BJ (cell line): ENCODE results near the gene TNRC18. TPM values are rescaled to one million over a fixed set of nuclear protein-coding genes. Genes with fewer than 3 reads are reported as not detected.

ENCODE experiments used
- CTCF ChIA-PET: fragments of 350-600 bp; formaldehyde crosslinking; extraction: SDS; loops from one replicate; lab custom pipeline; 2021; ENCODE audit warnings: antibody characterized with exemption, inconsistent platforms; lab: Yijun Ruan, JAX
- POLR2A ChIA-PET: fragments of 300-600 bp; sonication (Branson Sonifier 250); formaldehyde crosslinking; extraction: SDS; loops from one replicate; lab custom pipeline; 2021; ENCODE audit warnings: antibody characterized with exemption; lab: Charles Lee
- DNase-seq: peaks from one replicate; pipeline ENCODE4 v3.0.0-alpha.2; 2011; ENCODE audit warnings: low read depth
- H3K27me3 ChIP-seq: 2 replicates; pipeline ENCODE4 v1.6.0; 2011; ENCODE audit warnings: low read length; ENCODE audit not compliant: control insufficient read depth, insufficient read depth
- H3K36me3 ChIP-seq: 2 replicates; pipeline ENCODE4 v1.5.1; 2011; ENCODE audit warnings: low read length; ENCODE audit not compliant: control insufficient read depth, insufficient read depth
- H3K4me3 ChIP-seq: 2 replicates; pipeline ENCODE4 v1.5.1; 2011; ENCODE audit warnings: low read depth, mild to moderate bottlenecking, control low read depth, low read length
- polyA plus RNA-seq: library from polyadenylated mRNA; depleted of rRNA; stranded (reverse); fragments of >200 nt; gene quantifications from 2 replicates; pipeline ENCODE4 v1.2.3, GENCODE V29; 2011
- TF ChIP-seq, protein P1 (sequence below): IDR thresholded peaks from 2 replicates; pipeline ENCODE4 v1.5.1; 2011; ENCODE audit warnings: low read depth, mild to moderate bottlenecking, control low read depth, inconsistent platforms, low read length, moderate library complexity; ENCODE audit not compliant: insufficient read depth

TNRC18 gene
- polyA plus RNA-seq, 1 experiment: 20.1 TPM

DNA sequence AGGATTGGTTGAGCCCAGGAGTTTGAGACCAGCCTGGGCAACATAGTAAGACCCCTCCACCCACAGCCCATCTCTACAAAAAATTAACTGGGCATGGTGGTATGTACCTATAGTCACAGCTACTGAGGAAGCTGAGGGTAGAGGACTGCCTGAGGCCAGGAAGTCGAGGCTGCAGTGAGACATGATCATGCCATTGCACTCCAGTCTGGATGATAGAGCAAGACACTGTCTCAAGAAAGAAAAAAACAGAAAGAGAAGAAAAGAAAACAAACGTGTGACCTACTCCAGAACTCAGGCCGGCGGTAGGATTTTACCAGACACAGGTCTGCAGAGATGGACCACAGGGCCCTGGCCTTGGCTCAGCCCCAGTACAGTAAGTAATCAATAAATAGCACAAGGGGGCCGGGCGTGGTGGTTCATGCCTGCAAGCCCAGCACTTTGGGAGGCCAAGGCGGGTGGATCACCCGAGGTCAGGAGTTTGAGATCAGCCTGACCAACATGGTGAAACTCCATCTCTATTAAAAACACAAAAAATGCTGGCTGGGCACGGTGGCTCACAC, 35.4 kb upstream of the TNRC18 start:
- ChIA-PET POLR2A (no interaction called here), CTCF (no interaction called here)
- Histone ChIP-seq H3K4me3 (no peak overlapping the region), H3K36me3 (no peaks in the 10 kb centered on the region), H3K27me3 (no peaks in the 10 kb centered on the region)
- TF ChIP-seq, protein P1, sequence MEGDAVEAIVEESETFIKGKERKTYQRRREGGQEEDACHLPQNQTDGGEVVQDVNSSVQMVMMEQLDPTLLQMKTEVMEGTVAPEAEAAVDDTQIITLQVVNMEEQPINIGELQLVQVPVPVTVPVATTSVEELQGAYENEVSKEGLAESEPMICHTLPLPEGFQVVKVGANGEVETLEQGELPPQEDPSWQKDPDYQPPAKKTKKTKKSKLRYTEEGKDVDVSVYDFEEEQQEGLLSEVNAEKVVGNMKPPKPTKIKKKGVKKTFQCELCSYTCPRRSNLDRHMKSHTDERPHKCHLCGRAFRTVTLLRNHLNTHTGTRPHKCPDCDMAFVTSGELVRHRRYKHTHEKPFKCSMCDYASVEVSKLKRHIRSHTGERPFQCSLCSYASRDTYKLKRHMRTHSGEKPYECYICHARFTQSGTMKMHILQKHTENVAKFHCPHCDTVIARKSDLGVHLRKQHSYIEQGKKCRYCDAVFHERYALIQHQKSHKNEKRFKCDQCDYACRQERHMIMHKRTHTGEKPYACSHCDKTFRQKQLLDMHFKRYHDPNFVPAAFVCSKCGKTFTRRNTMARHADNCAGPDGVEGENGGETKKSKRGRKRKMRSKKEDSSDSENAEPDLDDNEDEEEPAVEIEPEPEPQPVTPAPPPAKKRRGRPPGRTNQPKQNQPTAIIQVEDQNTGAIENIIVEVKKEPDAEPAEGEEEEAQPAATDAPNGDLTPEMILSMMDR: no peak
- no peak for DNase-seq

DNA sequence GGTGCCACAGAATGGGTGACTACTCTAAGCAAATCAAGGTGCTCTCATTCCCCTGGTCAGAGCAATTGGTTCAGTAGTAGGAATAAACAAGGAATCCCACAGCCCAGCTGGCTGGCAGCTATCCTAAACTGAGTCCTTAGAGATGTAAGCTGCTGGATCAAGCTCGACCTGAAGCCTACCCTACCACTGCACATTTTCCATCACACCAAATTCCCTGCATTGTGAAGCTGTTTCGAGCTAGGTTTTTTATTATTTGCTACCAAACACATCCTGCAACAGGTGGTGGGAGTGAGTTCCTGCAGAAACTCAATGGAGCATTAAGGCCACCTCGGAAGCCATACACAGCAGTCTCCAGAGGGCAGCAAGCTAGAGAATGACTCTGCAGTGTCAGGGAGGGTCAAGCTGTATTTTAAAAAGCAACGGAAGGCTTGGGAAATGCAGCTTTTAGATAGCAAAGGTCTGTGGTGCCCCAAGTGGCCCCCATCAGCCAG, 33.7 kb upstream of the TNRC18 start:
- no peak for DNase-seq
- no peak overlapping the region for H3K4me3 ChIP-seq
- CTCF ChIA-PET: interaction anchor here (1.1 kb wide), 1 partner anchor 217 kb away, joined by 3 read pairs; no protein-coding TSS in a partner anchor
- POLR2A ChIA-PET: no interaction called here
- H3K27me3 ChIP-seq: no peaks in the 10 kb centered on the region
- TF ChIP-seq, protein P1: no peak
- no peaks in the 10 kb centered on the region for H3K36me3 ChIP-seq

- H3K36me3 ChIP-seq: no peaks in the 10 kb centered on the region
- no peak for DNase-seq
- ChIA-PET POLR2A (no interaction called here), CTCF (interaction anchor here (1.1 to 1.3 kb wide), 2 partner anchors 11 to 216 kb away, joined by 3 read pairs; no protein-coding TSS in a partner anchor)
- H3K27me3 ChIP-seq: no peaks in the 10 kb centered on the region
- H3K4me3 ChIP-seq: no peak overlapping the region
- TF ChIP-seq, protein P1: no peak
These were observed 32.8 kb upstream of the TNRC18 start for GRCh38 chr7:5456409-5456808.

GRCh38 chr7:5455581-5456219, 32.1 kb upstream of the TNRC18 start:
- no peak for DNase-seq
- ChIA-PET CTCF (interaction anchor here (1.3 kb wide), 1 partner anchor 12 kb away, joined by 3 read pairs; no protein-coding TSS in a partner anchor), POLR2A (no interaction called here)
- Histone ChIP-seq H3K4me3 (no peak overlapping the region), H3K36me3 (no peaks in the 10 kb centered on the region), H3K27me3 (no peaks in the 10 kb centered on the region)
- TF ChIP-seq, protein P1: no peak

DNA sequence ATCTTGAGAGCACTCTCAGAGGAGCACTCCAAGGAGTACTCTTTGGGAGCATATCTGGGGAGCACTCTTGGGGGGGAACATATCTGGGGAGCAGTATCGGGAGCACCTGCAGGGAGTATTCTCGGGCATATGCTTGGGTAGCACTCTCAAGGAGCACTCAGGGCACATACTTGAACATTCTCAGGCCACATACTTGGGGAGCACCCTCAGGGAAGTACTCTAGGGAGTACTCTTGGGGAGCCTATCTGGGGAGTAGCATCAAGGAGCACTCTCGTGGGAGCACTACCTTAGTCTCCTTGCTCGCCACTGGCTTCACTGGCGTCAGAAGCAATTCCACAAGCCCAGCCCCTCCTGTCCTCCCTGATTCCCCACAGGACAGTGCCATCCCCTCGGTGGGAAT, 31.5 kb upstream of the TNRC18 start:
- H3K4me3 ChIP-seq: no peak overlapping the region
- ChIA-PET POLR2A (no interaction called here), CTCF (interaction anchor here (1.3 kb wide), 1 partner anchor 12 kb away, joined by 3 read pairs; no protein-coding TSS in a partner anchor)
- TF ChIP-seq, protein P1: no peak
- H3K36me3 ChIP-seq: no peaks in the 10 kb centered on the region
- DNase-seq: no peak
- no peaks in the 10 kb centered on the region for H3K27me3 ChIP-seq
